A673 (cell line): ENCODE results near the gene CD6.

Experiments used
- EZH2 ChIP-seq: fragments of 200-600 bp; sonication (generic); IDR thresholded peaks from 2 replicates; pipeline ENCODE4 v1.6.1; 2017; ENCODE audit warnings: borderline replicate concordance, low read depth, mild to moderate bottlenecking, mixed read lengths, antibody characterized with exemption, low read length; ENCODE audit not compliant: poor library complexity, severe bottlenecking
- TF ChIP-seq, protein P1 (sequence below): fragments of 300-800, 200-600 bp; sonication (generic); conservative IDR thresholded peaks from 2 replicates; pipeline ENCODE4 v1.5.1; 2017; ENCODE audit warnings: low read depth, mild to moderate bottlenecking, antibody characterized with exemption, low read length, moderate library complexity, mixed read lengths

DNA sequence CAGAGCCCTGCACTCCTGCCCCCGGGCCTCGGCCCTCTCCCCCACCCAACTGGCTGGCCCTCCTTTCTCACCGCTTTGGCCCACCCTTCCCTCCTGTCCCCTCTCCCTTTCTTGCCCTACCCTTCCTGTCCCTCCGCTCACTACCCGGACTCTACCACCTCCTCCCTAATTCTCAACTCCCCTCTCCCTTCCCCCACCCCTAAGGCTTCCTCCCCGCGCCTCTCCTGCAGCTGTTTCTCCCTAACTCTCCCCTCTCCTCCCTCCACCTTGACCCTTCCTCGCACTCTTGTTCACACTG, 19.9 kb upstream of the CD6 start:
- TF ChIP-seq EZH2 = no peak
- TF ChIP-seq, protein P1, sequence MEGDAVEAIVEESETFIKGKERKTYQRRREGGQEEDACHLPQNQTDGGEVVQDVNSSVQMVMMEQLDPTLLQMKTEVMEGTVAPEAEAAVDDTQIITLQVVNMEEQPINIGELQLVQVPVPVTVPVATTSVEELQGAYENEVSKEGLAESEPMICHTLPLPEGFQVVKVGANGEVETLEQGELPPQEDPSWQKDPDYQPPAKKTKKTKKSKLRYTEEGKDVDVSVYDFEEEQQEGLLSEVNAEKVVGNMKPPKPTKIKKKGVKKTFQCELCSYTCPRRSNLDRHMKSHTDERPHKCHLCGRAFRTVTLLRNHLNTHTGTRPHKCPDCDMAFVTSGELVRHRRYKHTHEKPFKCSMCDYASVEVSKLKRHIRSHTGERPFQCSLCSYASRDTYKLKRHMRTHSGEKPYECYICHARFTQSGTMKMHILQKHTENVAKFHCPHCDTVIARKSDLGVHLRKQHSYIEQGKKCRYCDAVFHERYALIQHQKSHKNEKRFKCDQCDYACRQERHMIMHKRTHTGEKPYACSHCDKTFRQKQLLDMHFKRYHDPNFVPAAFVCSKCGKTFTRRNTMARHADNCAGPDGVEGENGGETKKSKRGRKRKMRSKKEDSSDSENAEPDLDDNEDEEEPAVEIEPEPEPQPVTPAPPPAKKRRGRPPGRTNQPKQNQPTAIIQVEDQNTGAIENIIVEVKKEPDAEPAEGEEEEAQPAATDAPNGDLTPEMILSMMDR = no peak
